Fibroblast of the conjunctiva (primary cell): Measurements from ENCODE around the gene CACNA1G.

Experiments
- DNase-seq: peaks from one replicate; pipeline ENCODE4 v3.0.0-alpha.2; 2010; ENCODE audit warnings: low read depth

Gene CACNA1G

GRCh38 chr17:50672831-50673551, 112.5 kb downstream of the CACNA1G start:
- DNase-seq: no peak

GRCh38 chr17:50675190-50675589, 114.7 kb downstream of the CACNA1G start:
- no peak for DNase-seq

- no peak for DNase-seq
These were observed 115.1 kb downstream of the CACNA1G start for GRCh38 chr17:50675627-50676026.

DNA sequence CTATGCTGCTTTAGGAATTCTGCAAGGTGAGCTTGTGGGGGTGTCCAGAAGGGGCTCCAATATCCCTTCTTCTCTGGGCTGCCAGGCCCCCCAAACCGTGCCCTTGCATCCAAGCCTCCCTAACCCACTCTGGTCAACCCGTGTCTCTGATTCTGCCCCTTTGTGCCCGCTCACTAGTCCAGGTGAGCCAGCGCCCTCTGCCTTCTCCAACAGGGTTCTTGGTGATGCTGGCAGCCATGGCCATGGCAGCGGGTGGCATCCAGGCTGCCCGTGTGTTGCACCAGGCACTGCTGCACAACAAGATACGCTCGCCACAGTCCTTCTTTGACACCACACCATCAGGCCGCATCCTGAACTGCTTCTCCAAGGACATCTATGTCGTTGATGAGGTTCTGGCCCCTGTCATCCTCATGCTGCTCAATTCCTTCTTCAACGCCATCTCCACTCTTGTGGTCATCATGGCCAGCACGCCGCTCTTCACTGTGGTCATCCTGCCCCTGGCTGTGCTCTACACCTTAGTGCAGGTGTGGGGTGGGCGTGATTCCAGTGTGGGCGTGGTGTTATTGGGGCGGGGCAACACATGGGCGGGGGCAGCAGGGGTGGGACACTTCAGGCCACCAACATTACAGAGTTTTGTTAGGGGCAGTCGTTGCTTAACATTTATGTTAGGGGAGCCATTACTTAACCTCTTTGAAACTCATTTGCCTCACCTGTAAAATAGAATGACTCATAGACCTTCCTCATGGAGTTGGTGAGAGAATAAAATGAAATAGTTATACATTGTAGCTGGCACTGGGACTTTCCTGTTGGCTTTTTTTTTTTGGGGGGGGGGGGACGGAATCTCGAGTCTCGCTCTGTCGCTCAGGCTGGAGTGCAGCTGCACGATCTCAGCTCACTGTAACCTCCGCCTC, 115.8 kb downstream of the CACNA1G start:
- DNase-seq: no peak
